Transverse colon (tissue), 4 donors: ENCODE data around the gene EXD2. TPM values are rescaled to one million over a fixed set of nuclear protein-coding genes. Genes with fewer than 3 reads are reported as not detected.

Source experiments
- DNase-seq: peaks from one replicate; pipeline ENCODE4 v3.0.0-alpha.2; 2019
- H3K27ac ChIP-seq, 4 donors: fragments of 200-600 bp; sonication (generic); 2 replicates each; pipeline ENCODE4 v1.5.1; 2016 to 2018; ENCODE audit warnings: inconsistent platforms in 4 of 4
- H3K27me3 ChIP-seq: fragments of 200-600 bp; sonication (generic); 2 replicates; pipeline ENCODE4 v1.5.1; 2017; ENCODE audit warnings: inconsistent platforms
- H3K36me3 ChIP-seq, 4 donors: fragments of 200-600 bp; sonication (generic); 2 replicates each; pipeline ENCODE4 v1.5.1; 2017 to 2019; ENCODE audit warnings: inconsistent platforms in 4 of 4
- H3K4me1 ChIP-seq, 4 donors: fragments of 200-600 bp; sonication (generic); 2 replicates each; pipeline ENCODE4 v1.5.1; 2017 to 2020; ENCODE audit warnings: inconsistent platforms in 4 of 4
- H3K4me3 ChIP-seq, 4 donors: fragments of 200-600 bp; sonication (generic); 1 replicate in 1 of 4; 2 replicates in 3 of 4; pipeline versions ENCODE4 v1.5.1 to v1.6.1; 2017 to 2019; ENCODE audit warnings: inconsistent platforms in 4 of 4
- H3K9me3 ChIP-seq, 2 donors: fragments of 200-600 bp; sonication (generic); 2 replicates each; pipeline ENCODE4 v1.5.1; 2017 to 2019; ENCODE audit warnings: inconsistent platforms in 2 of 2
- EP300 ChIP-seq: sonication (generic); formaldehyde crosslinking; IDR thresholded peaks from one replicate; pipeline ENCODE4 v1.6.1; 2017; ENCODE audit warnings: antibody characterized with exemption, low read depth
- POLR2A ChIP-seq: fragments of 450-650 bp; IDR thresholded peaks from one replicate; pipeline ENCODE4 v1.6.1; 2016; ENCODE audit warnings: antibody characterized with exemption, mild to moderate bottlenecking, moderate library complexity
- POLR2AphosphoS5 ChIP-seq, 3 donors: sonication (generic); formaldehyde crosslinking; IDR thresholded peaks; one replicate each; pipeline ENCODE4 v1.6.1; 2016; ENCODE audit warnings: antibody characterized with exemption in 3 of 3
- WGBS, 2 donors: methylation state at CpG; one replicate each; pipeline ENCODE4 v1.1.5; 2018; ENCODE audit warnings: low coverage in 1 of 2; 5-methylcytosine and 5-hydroxymethylcytosine counted together
- in situ Hi-C, 4 donors: fragments of 200-750 bp; cut with MboI; loops; one replicate each; pipeline versions ENCODE4 v1.15.0 to v1.15.1; 2017; ENCODE audit warnings: low sequenced_read_pairs in 3 of 4, low pct_ligation_motif_present in 1 of 4, low pct_unique_long_range_greater_than_20kb in 1 of 4
- intact Hi-C: fragments of 100-400 bp; cut with DNase I; formaldehyde crosslinking; loops from one replicate; pipeline ENCODE4 v1.15.1; 2023; ENCODE audit warnings: low total_unique reads
- total RNA-seq, 4 donors: library from RNA; depleted of rRNA; stranded (reverse); fragments of >200 nt; gene quantifications; one replicate each; pipeline ENCODE4 v1.1.0, GENCODE V29; 2016
- TF ChIP-seq, protein P1 (sequence below), 5 experiments: fragments of 200-600 bp in 3 of 5; fragments of 450-650 bp in 2 of 5; sonication (generic) in 3 of 5; IDR thresholded peaks; 1 replicate in 2 of 5; 2 replicates in 3 of 5; pipeline ENCODE4 v1.5.1; 2016 to 2017; ENCODE audit warnings: antibody characterized with exemption in 5 of 5, inconsistent platforms in 3 of 5, mild to moderate bottlenecking in 2 of 5, moderate library complexity in 1 of 5

EXD2 gene
- total RNA-seq, 4 donors from 2014 or later = 16.5 to 33.8 (median 22.8) TPM

DNA sequence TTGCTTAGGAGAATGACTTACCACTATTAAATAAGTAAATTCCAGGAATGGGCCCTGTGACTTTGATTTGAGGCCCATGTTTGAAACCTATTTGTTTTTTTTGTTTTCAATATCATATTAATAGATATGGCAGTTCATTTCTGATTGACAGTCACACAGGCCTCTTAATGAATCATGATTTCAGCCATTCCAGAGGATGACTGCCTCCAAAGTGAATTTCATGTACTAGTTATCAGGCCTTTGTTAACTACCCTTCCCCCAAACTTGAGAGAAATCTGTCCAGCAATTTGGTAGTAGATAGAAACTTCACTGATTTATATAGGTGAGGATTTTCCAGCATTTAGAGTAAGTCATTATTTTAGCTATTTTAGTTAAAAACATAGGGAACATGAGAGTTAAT, 42.8 kb downstream of the EXD2 start:
- no peak for TF ChIP-seq POLR2AphosphoS5 (IDR thresholded peaks at IDR 0.05)
- TF ChIP-seq EP300 = no peak
- no peak for TF ChIP-seq POLR2A
- TF ChIP-seq, protein P1, sequence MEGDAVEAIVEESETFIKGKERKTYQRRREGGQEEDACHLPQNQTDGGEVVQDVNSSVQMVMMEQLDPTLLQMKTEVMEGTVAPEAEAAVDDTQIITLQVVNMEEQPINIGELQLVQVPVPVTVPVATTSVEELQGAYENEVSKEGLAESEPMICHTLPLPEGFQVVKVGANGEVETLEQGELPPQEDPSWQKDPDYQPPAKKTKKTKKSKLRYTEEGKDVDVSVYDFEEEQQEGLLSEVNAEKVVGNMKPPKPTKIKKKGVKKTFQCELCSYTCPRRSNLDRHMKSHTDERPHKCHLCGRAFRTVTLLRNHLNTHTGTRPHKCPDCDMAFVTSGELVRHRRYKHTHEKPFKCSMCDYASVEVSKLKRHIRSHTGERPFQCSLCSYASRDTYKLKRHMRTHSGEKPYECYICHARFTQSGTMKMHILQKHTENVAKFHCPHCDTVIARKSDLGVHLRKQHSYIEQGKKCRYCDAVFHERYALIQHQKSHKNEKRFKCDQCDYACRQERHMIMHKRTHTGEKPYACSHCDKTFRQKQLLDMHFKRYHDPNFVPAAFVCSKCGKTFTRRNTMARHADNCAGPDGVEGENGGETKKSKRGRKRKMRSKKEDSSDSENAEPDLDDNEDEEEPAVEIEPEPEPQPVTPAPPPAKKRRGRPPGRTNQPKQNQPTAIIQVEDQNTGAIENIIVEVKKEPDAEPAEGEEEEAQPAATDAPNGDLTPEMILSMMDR (IDR thresholded peaks at IDR 0.05) = no peak
- no peak for DNase-seq
- no peaks in the 10 kb centered on the region for H3K4me1 ChIP-seq
- in situ Hi-C loops = loop anchor here in 3 of 4 donors (10.0 to 25.0 kb wide), 2 partner anchors 221 to 228 kb away; no protein-coding TSS in a partner anchor
- peaks cover 0 to 70% (median 20%) of the 10 kb centered on the region in 4 donors for H3K36me3 ChIP-seq
- no peak overlapping the region for H3K27ac ChIP-seq
- H3K27me3 ChIP-seq = no peaks in the 10 kb centered on the region
- no peaks in the 10 kb centered on the region for H3K9me3 ChIP-seq
- intact Hi-C loops = loop anchor here (5.0 kb wide), 1 partner anchor 123 kb away; no protein-coding TSS in a partner anchor
- H3K4me3 ChIP-seq = no peak overlapping the region

DNA sequence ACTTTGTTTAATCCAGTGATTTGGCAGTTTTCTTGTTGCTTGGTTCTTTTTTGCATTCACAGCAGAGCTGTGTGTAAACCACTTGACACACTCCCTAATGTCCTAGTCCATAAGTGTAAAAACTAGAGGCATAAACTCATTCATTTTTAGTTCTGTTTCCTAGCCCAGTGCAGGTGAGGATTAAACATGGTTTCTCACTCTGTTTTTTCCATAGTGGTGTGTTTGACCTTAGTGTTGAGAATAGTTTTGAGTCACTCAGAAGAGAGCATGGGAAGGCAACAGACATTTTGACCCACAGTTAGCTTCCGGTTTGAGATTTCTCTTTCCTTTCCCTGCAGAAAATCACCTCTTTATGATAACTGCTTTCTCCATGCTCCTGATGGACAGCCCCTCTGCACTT, 44.4 kb downstream of the EXD2 start:
- TF ChIP-seq POLR2A (no peak), POLR2AphosphoS5 (IDR thresholded peaks at IDR 0.05) (no peak), EP300 (no peak)
- TF ChIP-seq, protein P1 (IDR thresholded peaks at IDR 0.05) = no peak
- in situ Hi-C loops = loop anchor here in 3 of 4 donors (10.0 to 25.0 kb wide), 2 partner anchors 219 to 227 kb away; no protein-coding TSS in a partner anchor
- no peak overlapping the region for H3K4me3 ChIP-seq
- H3K27ac ChIP-seq = no peak overlapping the region
- H3K4me1 ChIP-seq = no peaks in the 10 kb centered on the region
- no peak for DNase-seq
- intact Hi-C loops = no loop called here
- no peaks in the 10 kb centered on the region for H3K27me3 ChIP-seq
- no peaks in the 10 kb centered on the region for H3K9me3 ChIP-seq
- peaks cover 0 to 66% (median 20%) of the 10 kb centered on the region in 4 donors for H3K36me3 ChIP-seq
- 92% methylated on average over 1 of the region's 1 CpG; no CpG with 5 or more reads in 1 of the 2 donors for whole genome bisulfite sequencing, 2 donors

DNA sequence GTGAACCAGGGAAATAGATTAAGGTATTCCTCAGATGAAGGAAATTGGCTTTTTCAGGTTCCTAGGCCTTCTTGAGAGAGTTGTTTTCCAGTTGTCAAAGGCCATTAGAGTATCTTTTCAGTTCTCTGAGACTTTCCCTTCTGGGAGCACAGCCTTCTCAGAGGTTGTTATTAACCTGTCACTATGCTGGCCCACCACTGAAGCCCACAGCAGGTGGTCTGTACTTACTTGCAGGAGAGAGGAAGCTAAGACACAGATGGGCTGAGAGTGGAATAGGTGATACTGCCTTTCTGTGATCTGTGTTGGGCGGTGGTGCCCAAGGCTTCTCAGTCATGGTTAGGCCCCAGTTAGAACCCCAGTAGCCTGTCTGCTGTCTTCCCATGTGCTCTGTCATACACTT, 45.8 kb downstream of the EXD2 start:
- no peak for DNase-seq
- Histone ChIP-seq H3K27ac (no peak overlapping the region), H3K4me1 (peaks cover 0 to 9% (median 4%) of the 10 kb centered on the region in 4 donors), H3K27me3 (no peaks in the 10 kb centered on the region), H3K36me3 (peaks cover 0 to 54% (median 20%) of the 10 kb centered on the region in 4 donors), H3K4me3 (no peak overlapping the region), H3K9me3 (no peaks in the 10 kb centered on the region)
- intact Hi-C loops = no loop called here
- TF ChIP-seq POLR2AphosphoS5 (IDR thresholded peaks at IDR 0.05) = no peak
- TF ChIP-seq, protein P1 (IDR thresholded peaks at IDR 0.05) = no peak
- TF ChIP-seq EP300 = no peak
- no peak for TF ChIP-seq POLR2A
- in situ Hi-C loops = loop anchor here in 3 of 4 donors (10.0 to 25.0 kb wide), 2 partner anchors 218 to 225 kb away; no protein-coding TSS in a partner anchor
- 89% methylated on average over 1 of the region's 1 CpG; no CpG with 5 or more reads in 1 of the 2 donors for WGBS, 2 donors

DNA sequence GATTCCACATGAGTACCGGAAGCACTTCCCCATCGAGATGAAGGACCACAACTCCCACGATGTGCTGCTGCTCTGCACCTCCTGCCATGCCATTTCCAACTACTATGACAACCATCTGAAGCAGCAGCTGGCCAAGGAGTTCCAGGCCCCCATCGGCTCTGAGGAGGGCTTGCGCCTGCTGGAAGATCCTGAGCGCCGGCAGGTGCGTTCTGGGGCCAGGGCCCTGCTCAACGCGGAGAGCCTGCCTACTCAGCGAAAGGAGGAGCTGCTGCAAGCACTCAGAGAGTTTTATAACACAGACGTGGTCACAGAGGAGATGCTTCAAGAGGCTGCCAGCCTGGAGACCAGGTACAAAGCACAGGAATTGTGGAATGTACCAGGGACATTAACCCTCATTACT, 46.3 kb downstream of the EXD2 start:
- DNase-seq = no peak
- in situ Hi-C loops = loop anchor here in 3 of 4 donors (10.0 to 25.0 kb wide), 2 partner anchors 217 to 225 kb away; no protein-coding TSS in a partner anchor
- Histone ChIP-seq H3K9me3 (no peaks in the 10 kb centered on the region), H3K27ac (no peak overlapping the region), H3K27me3 (no peaks in the 10 kb centered on the region), H3K4me3 (no peak overlapping the region), H3K36me3 (peaks cover 0 to 49% (median 20%) of the 10 kb centered on the region in 4 donors), H3K4me1 (peaks cover 0 to 13% (median 4%) of the 10 kb centered on the region in 4 donors)
- TF ChIP-seq EP300 = no peak
- no peak for TF ChIP-seq POLR2A
- TF ChIP-seq, protein P1 (IDR thresholded peaks at IDR 0.05) = no peak
- TF ChIP-seq POLR2AphosphoS5 (IDR thresholded peaks at IDR 0.05) = no peak
- WGBS, 2 donors = 90% methylated on average over 11 of the region's 12 CpGs; no CpG with 5 or more reads in 1 of the 2 donors
- intact Hi-C loops = no loop called here
